HG02623 (cell line): ENCODE data around the gene COL5A2.

Source experiments
- ATAC-seq: cut with Tn5 transposase; IDR thresholded peaks from one replicate; pipeline ENCODE4 v1.9.1; 2021; ENCODE audit warnings: moderate library complexity; ENCODE audit not compliant: unreplicated experiment

COL5A2 gene

DNA sequence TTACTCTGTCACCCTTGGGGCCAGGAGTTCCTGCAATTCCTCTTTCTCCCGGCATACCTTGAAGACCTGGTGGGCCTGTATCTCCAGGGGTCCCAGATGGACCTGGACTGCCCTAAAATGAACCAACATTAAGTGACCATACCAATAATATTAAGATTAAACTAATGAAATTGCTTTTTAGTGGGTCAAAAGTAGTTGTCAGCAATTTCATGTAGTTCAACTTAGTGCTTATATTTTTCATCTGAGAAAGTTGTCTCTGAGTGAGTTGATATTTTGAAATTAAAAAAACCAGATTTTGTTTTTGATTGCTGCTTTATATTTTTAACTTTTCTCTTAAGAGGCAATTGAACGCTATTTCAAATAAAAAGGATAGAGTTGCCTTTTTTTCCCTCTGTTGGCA, 122.2 kb downstream of the COL5A2 start:
- no peak for ATAC-seq

- ATAC-seq, result no peak
These were observed 123.1 kb downstream of the COL5A2 start for GRCh38 chr2:189056200-189057106.

- ATAC-seq, result no peak
These were observed 129.3 kb downstream of the COL5A2 start for GRCh38 chr2:189050165-189050712.

DNA sequence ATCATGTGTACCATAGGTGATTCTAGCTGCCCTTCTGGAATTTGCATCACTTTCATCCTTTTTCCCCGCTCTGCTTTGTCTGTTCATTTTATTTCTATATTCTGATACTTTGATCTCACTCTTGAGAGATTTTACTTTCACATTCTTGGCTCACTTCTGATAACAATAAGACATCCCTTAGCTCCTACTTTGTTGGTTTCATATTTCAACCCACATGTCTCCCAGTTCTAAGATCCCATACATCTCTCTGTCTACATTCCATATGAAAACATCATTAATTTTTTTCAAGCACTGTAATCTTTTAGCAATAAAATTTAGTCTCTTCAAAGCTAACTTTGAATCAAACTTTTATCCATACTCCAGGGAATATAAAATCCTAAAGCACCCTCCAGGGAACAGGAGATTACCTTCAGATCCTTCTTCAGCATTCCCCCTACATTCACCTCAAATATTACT, 129.8 kb downstream of the COL5A2 start:
- no peak for ATAC-seq

DNA sequence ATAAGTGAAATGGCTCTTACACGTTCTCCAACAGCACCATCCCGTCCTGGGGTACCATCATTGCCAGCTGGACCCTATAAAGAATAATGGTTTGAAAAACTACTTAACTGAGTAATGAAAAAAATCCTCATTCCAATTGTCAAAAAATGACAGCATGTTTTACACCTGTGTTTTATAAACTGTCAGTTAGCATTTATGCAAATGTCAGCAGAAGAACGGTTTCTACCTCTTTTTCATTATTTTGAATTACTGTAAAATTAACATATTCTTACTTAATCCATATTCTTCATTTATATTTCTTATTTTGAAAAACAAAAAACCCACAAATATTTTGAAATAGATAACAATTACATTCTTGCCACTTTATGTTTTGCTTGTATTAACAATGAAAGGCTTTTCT, 131.4 kb downstream of the COL5A2 start:
- no peak for ATAC-seq

- no peak for ATAC-seq
These were observed 132.2 kb downstream of the COL5A2 start for GRCh38 chr2:189047171-189047888.

DNA sequence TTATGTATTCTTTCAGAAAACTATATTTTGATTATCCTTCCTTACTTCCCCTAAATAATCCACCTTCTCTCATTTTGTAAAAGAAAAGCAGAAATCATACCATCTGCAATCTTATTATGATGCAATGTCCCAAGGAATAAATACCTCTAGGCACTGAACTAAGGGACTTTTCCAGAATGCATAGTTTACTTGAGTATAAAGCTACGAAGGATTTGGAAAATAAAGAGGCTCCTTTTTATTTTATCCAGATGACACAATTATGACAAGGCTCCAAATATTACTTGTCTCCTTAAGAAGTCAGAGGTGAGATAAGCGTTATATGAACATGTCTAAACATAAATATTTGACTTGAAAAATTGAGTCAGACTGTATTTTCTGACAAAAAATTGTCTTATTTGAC, 133.2 kb downstream of the COL5A2 start:
- ATAC-seq, result no peak

GRCh38 chr2:189045836-189046235, 133.7 kb downstream of the COL5A2 start:
- ATAC-seq, result no peak

DNA sequence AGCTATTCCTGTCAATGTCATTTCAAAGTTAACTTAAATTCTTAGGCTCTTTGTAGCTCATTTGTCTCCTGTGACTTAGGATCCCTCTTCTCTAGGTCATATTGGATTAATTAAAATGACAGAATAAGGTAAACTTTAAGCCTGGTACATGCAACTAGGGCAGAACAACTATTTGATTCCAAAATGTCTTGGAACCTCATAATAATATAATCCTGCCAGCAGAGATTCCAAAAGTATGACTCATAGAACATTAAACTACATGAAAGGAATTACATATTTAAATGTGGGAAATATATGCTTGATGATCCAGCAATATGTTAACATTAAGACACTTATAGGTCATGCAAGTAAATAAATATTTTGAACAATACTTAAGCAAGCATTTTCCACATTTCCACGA, 142.0 kb downstream of the COL5A2 start:
- no peak for ATAC-seq

DNA sequence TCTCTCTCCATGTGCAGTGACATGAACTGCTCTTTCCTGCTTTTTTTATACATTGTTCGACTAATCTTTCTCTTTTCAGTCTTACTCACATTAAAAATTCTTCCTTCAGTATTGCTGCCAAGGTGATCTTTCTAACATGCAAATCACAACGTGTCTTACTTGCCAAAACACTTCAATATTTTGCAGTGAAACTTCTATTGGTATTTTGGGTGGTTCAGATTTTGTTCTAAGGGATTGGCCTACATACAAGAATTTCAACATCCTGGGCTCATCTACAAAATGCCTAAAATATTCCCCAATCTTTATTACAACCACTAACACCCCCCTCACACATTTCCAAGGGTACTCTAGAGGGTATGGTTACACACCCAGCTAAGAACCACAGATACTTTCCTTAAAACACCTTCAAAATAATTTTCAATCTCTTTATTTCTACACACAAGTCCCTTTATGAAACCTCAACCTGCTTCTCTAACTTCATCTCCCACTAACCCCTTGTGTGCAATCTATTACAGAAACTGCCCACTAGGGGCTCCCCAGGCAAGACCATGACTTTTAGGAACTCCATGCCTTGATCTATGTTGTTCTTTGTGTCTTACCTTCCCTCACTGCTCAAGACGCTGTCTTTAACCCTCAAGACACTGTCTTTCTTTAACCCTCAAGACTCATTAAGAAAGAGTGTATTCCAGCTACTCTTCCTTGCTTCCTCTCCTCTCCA, 154.5 kb downstream of the COL5A2 start:
- no peak for ATAC-seq

DNA sequence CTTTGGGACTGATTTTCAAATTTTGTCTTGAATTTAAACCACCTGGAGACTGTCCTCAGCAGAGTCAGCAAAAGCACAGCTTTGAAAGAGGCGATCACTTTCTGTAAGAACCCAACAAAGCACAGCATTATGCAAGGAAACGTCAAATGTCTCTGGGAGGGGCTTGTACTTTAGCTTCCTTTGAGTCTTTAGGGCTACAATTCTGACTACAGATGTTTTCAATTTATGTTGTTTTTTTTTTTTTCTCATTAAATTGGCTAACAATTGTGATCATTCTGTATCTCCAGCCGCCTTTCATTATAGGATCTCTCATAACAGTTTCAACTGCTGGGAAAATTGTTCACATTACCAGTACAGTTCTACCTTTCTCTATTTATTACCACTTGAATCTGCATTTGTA, 157.1 kb downstream of the COL5A2 start:
- no peak for ATAC-seq

DNA sequence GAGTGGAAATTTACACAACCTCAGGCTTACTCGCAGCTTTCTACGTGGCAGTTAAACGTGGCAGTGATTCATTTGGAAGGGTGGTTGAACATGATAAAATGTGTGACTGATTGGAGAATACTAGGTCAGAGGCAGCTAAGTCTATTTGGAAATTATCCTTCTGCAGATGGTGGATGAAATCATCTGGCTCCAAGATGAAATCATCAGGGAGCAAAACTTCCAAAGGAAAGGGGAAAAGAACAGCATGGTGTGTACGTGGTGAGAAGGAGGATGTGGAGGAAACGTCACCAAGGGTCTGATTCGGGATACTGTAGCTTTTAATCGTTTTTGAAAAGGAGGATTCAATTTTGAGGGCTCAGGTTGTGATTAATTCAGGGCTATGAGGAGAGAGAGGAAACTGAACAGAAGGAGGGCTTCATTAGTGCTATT, 157.5 kb downstream of the COL5A2 start:
- ATAC-seq, result no peak

- no peak for ATAC-seq
These were observed 159.4 kb downstream of the COL5A2 start for GRCh38 chr2:189020179-189020578.

DNA sequence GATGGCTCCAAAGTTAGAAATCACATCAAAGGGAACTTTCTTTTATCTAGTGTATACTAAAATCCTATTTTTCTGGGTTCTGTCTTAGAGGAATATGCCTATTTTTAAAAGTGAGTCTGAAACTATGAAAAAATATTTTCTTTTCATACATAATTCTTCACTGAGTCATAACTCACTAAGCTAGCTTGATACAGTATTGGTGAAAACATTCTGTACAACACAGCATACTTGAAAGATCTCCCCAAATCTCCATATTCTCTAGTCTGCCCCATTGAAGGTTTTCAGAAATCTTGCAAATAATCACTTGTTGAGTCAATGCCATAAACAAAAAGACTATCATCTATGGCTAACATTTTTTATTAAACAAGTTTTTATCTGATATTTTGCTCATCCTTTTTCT, 160.9 kb downstream of the COL5A2 start:
- ATAC-seq, result no peak

- no peak for ATAC-seq
These were observed 163.2 kb downstream of the COL5A2 start for GRCh38 chr2:189016311-189016861.

- ATAC-seq, result no peak
These were observed 164.2 kb downstream of the COL5A2 start for GRCh38 chr2:189015359-189015758.

DNA sequence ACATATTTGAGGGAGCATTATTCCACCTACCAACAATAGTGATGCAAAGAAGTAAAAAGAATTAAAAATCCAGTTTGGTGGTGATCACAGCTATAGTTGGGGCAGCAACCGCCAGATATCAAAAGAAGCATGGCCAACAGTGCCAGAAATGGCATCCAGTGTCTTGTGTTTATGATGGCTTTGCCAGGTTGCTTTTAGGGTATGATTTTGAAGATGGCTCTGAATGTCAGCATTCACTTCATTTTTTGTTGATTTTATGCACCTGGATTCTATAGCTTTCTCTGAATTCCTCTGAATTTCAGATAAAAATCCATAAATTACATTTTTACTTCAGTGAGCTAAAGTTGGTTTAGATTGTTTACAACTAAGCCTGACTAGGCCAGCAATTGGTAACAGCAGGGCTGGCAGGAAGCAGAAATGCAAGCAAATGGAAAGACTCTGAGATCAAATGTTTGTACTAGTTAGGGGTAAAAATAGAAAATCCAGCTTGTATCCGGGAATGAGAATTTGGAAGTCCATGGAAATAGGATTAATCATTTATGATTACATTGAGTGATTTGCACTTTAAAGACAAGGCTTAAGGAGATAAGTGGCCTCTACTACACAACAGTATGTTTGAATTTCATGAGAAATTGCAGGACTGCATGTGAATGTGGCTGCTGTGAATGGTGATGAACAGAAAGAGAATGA, 165.0 kb downstream of the COL5A2 start:
- ATAC-seq, result no peak

DNA sequence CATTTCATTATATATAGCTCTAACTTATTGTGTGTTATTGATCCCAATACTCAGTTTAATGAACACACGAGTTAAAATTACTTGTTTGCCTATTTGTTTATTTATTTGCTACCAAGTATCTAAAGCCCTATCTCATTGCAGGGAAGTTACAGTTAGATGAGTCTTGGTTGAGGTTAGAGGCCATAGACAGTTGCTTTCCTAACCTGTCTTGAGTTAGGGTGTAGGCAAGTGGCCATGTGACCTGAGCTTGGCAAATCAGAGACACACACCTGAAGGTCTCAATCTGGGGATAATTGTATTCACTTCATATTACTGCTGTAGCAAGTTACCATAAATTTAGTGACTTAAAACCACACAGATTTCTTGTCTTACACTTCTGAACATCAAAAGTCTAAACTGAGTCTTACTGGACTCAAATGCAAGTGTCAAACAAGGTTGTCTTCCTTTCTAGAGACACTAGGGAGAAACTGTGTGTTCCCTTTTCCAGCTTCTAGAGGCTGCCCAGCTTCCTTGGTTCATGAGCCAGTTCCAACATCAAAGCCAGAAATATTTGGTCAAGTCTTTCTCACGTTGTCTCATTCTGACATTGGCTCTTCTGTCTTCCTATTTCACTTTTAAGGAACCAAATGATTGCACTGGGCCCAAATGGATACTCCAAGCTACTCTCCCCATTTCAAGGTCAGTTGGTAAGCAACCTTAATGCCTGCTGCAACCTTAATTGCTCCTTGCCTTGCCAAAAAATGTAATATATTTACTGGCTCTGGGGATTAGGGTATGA, 165.7 kb downstream of the COL5A2 start:
- no peak for ATAC-seq

DNA sequence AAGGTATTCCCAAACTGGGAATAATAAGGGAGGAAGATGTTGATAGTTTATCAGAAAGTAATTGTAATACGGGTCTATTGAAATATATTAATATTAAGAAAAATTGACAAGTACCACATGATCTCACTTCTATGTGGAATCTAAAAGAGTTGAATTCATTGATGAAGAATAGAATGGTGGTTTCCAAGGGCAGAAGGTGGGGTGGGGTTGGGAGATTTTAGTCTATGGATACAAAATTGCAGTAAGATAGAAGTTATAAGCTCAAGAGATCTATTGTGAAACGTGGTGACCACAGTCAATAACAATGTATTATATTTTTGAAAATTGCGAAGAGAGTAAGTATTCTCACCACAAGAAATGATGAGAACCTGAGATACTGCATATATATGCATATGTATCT, 166.5 kb downstream of the COL5A2 start:
- no peak for ATAC-seq

- ATAC-seq, result no peak
These were observed 167.2 kb downstream of the COL5A2 start for GRCh38 chr2:189012351-189012750.
